ENCODE measurements around the gene GFRAL. TPM values are rescaled to one million over a fixed set of nuclear protein-coding genes. Genes with fewer than 3 reads are reported as not detected.

The GFRAL gene
- total RNA-seq, 1 experiment from 2014 or later, result not detected

DNA sequence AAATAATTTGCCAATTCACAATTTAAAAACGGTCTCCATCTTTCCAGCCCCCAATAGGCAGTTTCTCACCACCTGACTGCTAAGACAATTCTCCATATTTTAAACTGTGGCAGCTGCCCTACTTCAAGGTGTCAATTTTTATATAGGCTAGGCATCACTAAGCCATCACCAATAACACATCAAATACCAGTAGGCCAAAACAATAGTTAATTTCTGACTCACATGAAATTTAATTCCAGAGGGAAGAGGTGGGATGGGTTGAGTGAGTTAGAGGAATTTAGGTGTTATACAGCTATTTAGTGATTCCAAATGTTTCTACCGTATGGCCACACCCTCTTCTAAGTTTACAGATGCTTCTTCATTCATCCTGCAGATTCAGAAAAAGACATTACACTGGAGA lies 49.9 kb downstream of the GFRAL start:
- ChIA-PET POLR2A (ENCODE audit: unreplicated experiment) (no interaction called here), CTCF (no interaction called here)
- Histone ChIP-seq H3F3A (ENCODE audit: low read length, unreplicated experiment) (no peaks in the 10 kb centered on the region), H3K36me3 (ENCODE audit: low read depth, low read length) (no peaks in the 10 kb centered on the region), H3K9ac (ENCODE audit: low read length) (no peak overlapping the region), H3K27me3 (ENCODE audit: low read length) (peaks cover 54% of the 10 kb centered on the region), H3K4me2 (ENCODE audit: low read length) (no peak overlapping the region), H3K4me3 (ENCODE audit: low read length) (no peak overlapping the region), H3K9me2 (replicated peaks; ENCODE audit: low read length) (no peaks in the 10 kb centered on the region), H3K9me3 (ENCODE audit: low read length) (no peaks in the 10 kb centered on the region), H3K27ac (ENCODE audit: low read length) (no peak overlapping the region), H2AFZ (ENCODE audit: low read length) (no peak overlapping the region), H4K20me1 (ENCODE audit: low read length) (no peaks in the 10 kb centered on the region), H3K79me2 (ENCODE audit: low read length) (no peaks in the 10 kb centered on the region), H3K4me1 (ENCODE audit: insufficient read depth, low read length) (no peaks in the 10 kb centered on the region)
- intact Hi-C loops (cut with micrococcal nuclease), result no loop called here
- DNase-seq (no peak), ATAC-seq (no peak)
- BruUV-seq (replicated peaks), result no TSS peak
- TF ChIP-seq EZH2 (IDR thresholded peaks at IDR 0.05; ENCODE audit: low read length, unreplicated experiment) (no peak), EZH2phosphoT487 (IDR thresholded peaks at IDR 0.05; ENCODE audit: borderline replicate concordance, low read length) (no peak)
- TF ChIP-seq, protein P1, sequence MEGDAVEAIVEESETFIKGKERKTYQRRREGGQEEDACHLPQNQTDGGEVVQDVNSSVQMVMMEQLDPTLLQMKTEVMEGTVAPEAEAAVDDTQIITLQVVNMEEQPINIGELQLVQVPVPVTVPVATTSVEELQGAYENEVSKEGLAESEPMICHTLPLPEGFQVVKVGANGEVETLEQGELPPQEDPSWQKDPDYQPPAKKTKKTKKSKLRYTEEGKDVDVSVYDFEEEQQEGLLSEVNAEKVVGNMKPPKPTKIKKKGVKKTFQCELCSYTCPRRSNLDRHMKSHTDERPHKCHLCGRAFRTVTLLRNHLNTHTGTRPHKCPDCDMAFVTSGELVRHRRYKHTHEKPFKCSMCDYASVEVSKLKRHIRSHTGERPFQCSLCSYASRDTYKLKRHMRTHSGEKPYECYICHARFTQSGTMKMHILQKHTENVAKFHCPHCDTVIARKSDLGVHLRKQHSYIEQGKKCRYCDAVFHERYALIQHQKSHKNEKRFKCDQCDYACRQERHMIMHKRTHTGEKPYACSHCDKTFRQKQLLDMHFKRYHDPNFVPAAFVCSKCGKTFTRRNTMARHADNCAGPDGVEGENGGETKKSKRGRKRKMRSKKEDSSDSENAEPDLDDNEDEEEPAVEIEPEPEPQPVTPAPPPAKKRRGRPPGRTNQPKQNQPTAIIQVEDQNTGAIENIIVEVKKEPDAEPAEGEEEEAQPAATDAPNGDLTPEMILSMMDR (conservative IDR thresholded peaks at IDR 0.05; ENCODE audit: low read depth, low read length), result no peak

DNA sequence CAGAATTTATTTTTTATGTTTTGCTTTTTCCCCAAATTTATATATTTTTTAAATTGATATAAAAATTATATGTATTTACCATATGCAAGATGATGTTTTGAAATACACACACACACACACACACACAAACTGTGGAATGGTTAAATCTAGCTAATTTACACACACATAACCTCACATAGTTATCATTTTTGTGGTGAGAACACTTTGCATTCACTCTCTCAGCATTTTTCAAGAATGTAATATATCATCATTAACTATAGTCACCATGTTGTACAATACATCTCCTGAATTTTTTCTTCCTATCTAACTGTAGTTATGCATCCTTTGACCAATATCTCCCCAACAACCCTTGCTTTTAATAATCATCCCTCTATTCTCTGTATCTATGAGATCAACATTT lies 52.2 kb downstream of the GFRAL start:
- H3K4me2 ChIP-seq (ENCODE audit: low read length), result no peak overlapping the region
- no peaks in the 10 kb centered on the region for H3K79me2 ChIP-seq (ENCODE audit: low read length)
- H3K36me3 ChIP-seq (ENCODE audit: low read depth, low read length), result no peaks in the 10 kb centered on the region
- TF ChIP-seq EZH2 (IDR thresholded peaks at IDR 0.05; ENCODE audit: low read length, unreplicated experiment), result no peak
- TF ChIP-seq, protein P1 (conservative IDR thresholded peaks at IDR 0.05; ENCODE audit: low read depth, low read length), result no peak
- TF ChIP-seq EZH2phosphoT487 (IDR thresholded peaks at IDR 0.05; ENCODE audit: borderline replicate concordance, low read length), result no peak
- H2AFZ ChIP-seq (ENCODE audit: low read length), result no peak overlapping the region
- H3K27me3 ChIP-seq (ENCODE audit: low read length), result peaks cover 42% of the 10 kb centered on the region
- H3K27ac ChIP-seq (ENCODE audit: low read length), result no peak overlapping the region
- DNase-seq, result no peak
- H3K9me2 ChIP-seq (replicated peaks; ENCODE audit: low read length), result no peaks in the 10 kb centered on the region
- H3K4me3 ChIP-seq (ENCODE audit: low read length), result no peak overlapping the region
- intact Hi-C loops (cut with micrococcal nuclease), result no loop called here
- POLR2A ChIA-PET (ENCODE audit: unreplicated experiment), result no interaction called here
- no peak for ATAC-seq
- no TSS peak for BruUV-seq (replicated peaks)
- H3K9ac ChIP-seq (ENCODE audit: low read length), result no peak overlapping the region
- H4K20me1 ChIP-seq (ENCODE audit: low read length), result no peaks in the 10 kb centered on the region
- CTCF ChIA-PET, result no interaction called here
- H3K4me1 ChIP-seq (ENCODE audit: insufficient read depth, low read length), result no peaks in the 10 kb centered on the region
- no peaks in the 10 kb centered on the region for H3F3A ChIP-seq (ENCODE audit: low read length, unreplicated experiment)
- H3K9me3 ChIP-seq (ENCODE audit: low read length), result no peaks in the 10 kb centered on the region

DNA sequence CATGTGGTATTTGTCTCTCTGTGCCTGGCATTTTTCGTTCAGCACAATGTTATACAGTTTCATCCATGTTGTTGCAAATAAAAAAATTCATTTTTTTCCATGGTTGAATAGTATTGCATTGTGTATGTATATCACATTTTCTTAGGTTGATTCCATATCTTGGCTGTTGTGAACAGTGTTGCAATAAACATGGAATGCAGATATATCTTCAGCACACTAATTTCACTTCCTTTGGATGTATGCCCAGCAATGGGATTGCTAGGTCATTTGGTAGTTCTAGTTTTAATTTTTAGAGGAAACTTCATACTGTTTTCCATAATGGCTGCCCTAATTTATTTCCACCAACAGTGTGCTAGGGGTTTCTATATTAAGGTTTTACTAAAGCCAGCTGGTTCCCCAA lies 52.6 kb downstream of the GFRAL start:
- intact Hi-C loops (cut with micrococcal nuclease), result no loop called here
- POLR2A ChIA-PET (ENCODE audit: unreplicated experiment), result no interaction called here
- no peak for ATAC-seq

More for the DNA sequence above, 52.6 kb downstream of the GFRAL start:
- no peak for DNase-seq
- CTCF ChIA-PET, result no interaction called here
- peaks cover 42% of the 10 kb centered on the region; the same call in 1 of the 2 replicates for H3K27me3 ChIP-seq (ENCODE audit: low read length)
- H3K36me3 ChIP-seq (ENCODE audit: low read depth, low read length), result no peaks in the 10 kb centered on the region
- H2AFZ ChIP-seq (ENCODE audit: low read length), result no peak overlapping the region
- H3K4me1 ChIP-seq (ENCODE audit: insufficient read depth, low read length), result no peaks in the 10 kb centered on the region
- BruUV-seq (replicated peaks), result no TSS peak
- no peak for TF ChIP-seq EZH2phosphoT487 (IDR thresholded peaks at IDR 0.05; ENCODE audit: borderline replicate concordance, low read length)
- TF ChIP-seq EZH2 (IDR thresholded peaks at IDR 0.05; ENCODE audit: low read length, unreplicated experiment), result no peak
- TF ChIP-seq, protein P1 (conservative IDR thresholded peaks at IDR 0.05; ENCODE audit: low read depth, low read length), result no peak
- no peaks in the 10 kb centered on the region for H3K9me2 ChIP-seq (replicated peaks; ENCODE audit: low read length)
- no peaks in the 10 kb centered on the region for H3F3A ChIP-seq (ENCODE audit: low read length, unreplicated experiment)
- no peaks in the 10 kb centered on the region for H3K79me2 ChIP-seq (ENCODE audit: low read length)
- no peaks in the 10 kb centered on the region for H4K20me1 ChIP-seq (ENCODE audit: low read length)
- no peak overlapping the region for H3K27ac ChIP-seq (ENCODE audit: low read length)
- H3K9me3 ChIP-seq (ENCODE audit: low read length), result no peaks in the 10 kb centered on the region
- no peak overlapping the region for H3K4me3 ChIP-seq (ENCODE audit: low read length)
- H3K9ac ChIP-seq (ENCODE audit: low read length), result no peak overlapping the region
- no peak overlapping the region for H3K4me2 ChIP-seq (ENCODE audit: low read length)

Data from PC-3 (cell line).